ENCODE data around the gene PSMG2. TPM values are rescaled to one million over a fixed set of nuclear protein-coding genes. Genes with fewer than 3 reads are reported as not detected.
A peak's percentile ranks its signal among the peaks of the same experiment; 100 is the strongest.

PSMG2 gene
- total and polyA plus RNA-seq, 10 of the 15 experiments (the other 5 are each of a cell fraction or from before 2014, with no cell fraction given) = 88.5 to 268 (median 116) TPM

DNA sequence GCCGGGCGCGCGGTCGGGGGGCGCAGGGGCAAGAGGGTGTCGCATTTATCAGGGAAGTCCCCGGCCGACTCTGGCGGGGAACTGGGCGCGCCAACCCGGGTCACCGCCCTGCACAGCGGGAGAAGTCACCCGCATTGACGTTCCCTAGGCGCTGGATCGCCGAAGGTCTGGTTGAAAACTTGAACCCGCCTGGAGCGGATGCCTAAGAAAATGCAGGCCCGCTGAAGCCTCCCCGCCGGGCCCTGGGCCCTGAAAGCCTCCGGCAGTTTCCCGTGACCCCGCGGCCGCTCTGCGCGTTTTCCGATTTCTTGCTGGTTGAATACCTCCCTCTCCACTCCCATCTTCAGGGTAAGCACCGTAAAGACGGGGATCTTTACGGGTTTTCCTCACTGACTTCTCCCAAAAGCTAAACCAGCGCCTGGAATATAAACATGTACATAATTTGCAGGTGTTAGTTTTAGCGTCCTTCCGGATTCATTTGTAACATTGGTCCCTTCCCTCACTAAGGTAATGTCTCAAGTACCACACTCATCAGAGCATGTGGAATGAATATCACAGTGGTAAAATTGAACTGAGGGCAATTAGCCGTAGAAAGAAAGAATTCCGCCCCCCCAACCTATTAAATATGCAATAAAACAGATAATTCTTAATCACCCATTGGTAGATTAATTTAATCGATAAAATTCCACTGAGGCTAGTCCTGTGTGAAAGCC, 44.3 kb upstream of the PSMG2 start (continued):
- TF ChIP-seq ZNF592 (IDR thresholded peaks at IDR 0.05) = no peak
- no peak for TF ChIP-seq RELA (IDR thresholded peaks at IDR 0.05; ENCODE audit: borderline replicate concordance, partially characterized antibody)
- TF ChIP-seq SPI1 (IDR thresholded peaks at IDR 0.05; ENCODE audit: borderline replicate concordance, insufficient read depth, low read depth, low read length) = no peak

- Histone ChIP-seq H3K36me3 (ENCODE audit: control insufficient read depth in 2 of 2, insufficient read depth in 2 of 2, low read length in 1 of 2) (no peaks in the 10 kb centered on the region), H2AFZ (ENCODE audit: control insufficient read depth, low read depth, low read length) (no peak overlapping the region), H3K4me2 (ENCODE audit: control insufficient read depth, insufficient read depth) (no peak overlapping the region), H3K9ac (ENCODE audit: control insufficient read depth, insufficient read depth, low read length) (no peak overlapping the region), H3K4me1 (ENCODE audit: control insufficient read depth, insufficient read depth, low read length) (no peaks in the 10 kb centered on the region), H4K20me1 (ENCODE audit: control insufficient read depth, insufficient read depth) (no peaks in the 10 kb centered on the region), H3K79me2 (ENCODE audit: control insufficient read depth, insufficient read depth, low read length) (no peaks in the 10 kb centered on the region), H3K9me3 (replicated peaks; ENCODE audit: control insufficient read depth, insufficient read depth, low read length) (no peaks in the 10 kb centered on the region), H3K27me3 (replicated peaks in 1 of 2; ENCODE audit: control insufficient read depth in 2 of 2, insufficient read depth in 2 of 2, low read length in 1 of 2) (peaks cover 0 to 2% of the 10 kb centered on the region in 2 experiments; a peak in 2 of 4 replicates), H3K27ac (ENCODE audit: control insufficient read depth, insufficient read depth) (no peak overlapping the region), H3K4me3 (no peak overlapping the region)
- ChIA-PET POLR2A (interaction anchor here (0.7 kb wide), 1 partner anchor 265 kb away, joined by 3 read pairs; no protein-coding TSS in a partner anchor), SMC1A (ENCODE audit: uncharacterized antibody, unreplicated experiment) (interaction anchor here (0.7 to 1.3 kb wide), 3 partner anchors 181 to 267 kb away, joined by 3 read pairs; no protein-coding TSS in a partner anchor), RAD21 (ENCODE audit: unreplicated experiment) (interaction anchor here (1.4 kb wide), 1 partner anchor 268 kb away, joined by 3 read pairs; no protein-coding TSS in a partner anchor), CTCF (interaction anchor here (0.7 to 9.6 kb wide), 5 partner anchors 20 to 275 kb away, joined by 3 to 71 read pairs (median 4); no protein-coding TSS in a partner anchor)
- 79% methylated on average over 9 of the region's 9 CpGs for WGBS (ENCODE audit: insufficient coverage, insufficient replicate concordance, low lambda C conversion rate, missing lambda C conversion rate)
- FAIRE-seq (peak; percentile 84), DNase-seq (ENCODE audit: low read depth, low spot score) (no peak), ATAC-seq (peak; percentile 59)
- intact Hi-C loops (cut with micrococcal nuclease; ENCODE audit: unreplicated experiment) (loop anchor here (1.0 to 5.0 kb wide), 2 partner anchors 118 to 269 kb away; no protein-coding TSS in a partner anchor), in situ Hi-C loops (cut with MboI) (loop anchor here (5.0 kb wide), 1 partner anchor 268 kb away; no protein-coding TSS in a partner anchor)
- no TSS peak for BruUV-seq (replicated peaks)
- peak; percentile 17; the same call in 1 of the 2 replicates for TF ChIP-seq ZNF384 (IDR thresholded peaks at IDR 0.05; ENCODE audit: borderline replicate concordance, low read depth, low read length)
- TF ChIP-seq ZNF622 (IDR thresholded peaks at IDR 0.05) = no peak
- no peak for TF ChIP-seq RCOR1 (conservative IDR thresholded peaks at IDR 0.05; ENCODE audit: low read depth, low read length)
- TF ChIP-seq FOS (IDR thresholded peaks at IDR 0.05; ENCODE audit: borderline replicate concordance, extremely low read depth, insufficient read length) = no peak
- TF ChIP-seq, protein P1, sequence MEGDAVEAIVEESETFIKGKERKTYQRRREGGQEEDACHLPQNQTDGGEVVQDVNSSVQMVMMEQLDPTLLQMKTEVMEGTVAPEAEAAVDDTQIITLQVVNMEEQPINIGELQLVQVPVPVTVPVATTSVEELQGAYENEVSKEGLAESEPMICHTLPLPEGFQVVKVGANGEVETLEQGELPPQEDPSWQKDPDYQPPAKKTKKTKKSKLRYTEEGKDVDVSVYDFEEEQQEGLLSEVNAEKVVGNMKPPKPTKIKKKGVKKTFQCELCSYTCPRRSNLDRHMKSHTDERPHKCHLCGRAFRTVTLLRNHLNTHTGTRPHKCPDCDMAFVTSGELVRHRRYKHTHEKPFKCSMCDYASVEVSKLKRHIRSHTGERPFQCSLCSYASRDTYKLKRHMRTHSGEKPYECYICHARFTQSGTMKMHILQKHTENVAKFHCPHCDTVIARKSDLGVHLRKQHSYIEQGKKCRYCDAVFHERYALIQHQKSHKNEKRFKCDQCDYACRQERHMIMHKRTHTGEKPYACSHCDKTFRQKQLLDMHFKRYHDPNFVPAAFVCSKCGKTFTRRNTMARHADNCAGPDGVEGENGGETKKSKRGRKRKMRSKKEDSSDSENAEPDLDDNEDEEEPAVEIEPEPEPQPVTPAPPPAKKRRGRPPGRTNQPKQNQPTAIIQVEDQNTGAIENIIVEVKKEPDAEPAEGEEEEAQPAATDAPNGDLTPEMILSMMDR (IDR thresholded peaks at IDR 0.05 in 2 of 3, conservative IDR thresholded peaks at IDR 0.05 in 1 of 3; ENCODE audit: control insufficient read depth in 2 of 3, extremely low read depth in 1 of 3, insufficient read depth in 1 of 3, low read depth in 3 of 3, low read length in 3 of 3) = peak; percentile 80 to 86 (median 81)
- no peak for TF ChIP-seq POU2F2 (IDR thresholded peaks at IDR 0.05; ENCODE audit: borderline replicate concordance, low read depth, low read length)
- no peak for TF ChIP-seq ESRRA (IDR thresholded peaks at IDR 0.05; ENCODE audit: low read length)
- TF ChIP-seq, protein P2, sequence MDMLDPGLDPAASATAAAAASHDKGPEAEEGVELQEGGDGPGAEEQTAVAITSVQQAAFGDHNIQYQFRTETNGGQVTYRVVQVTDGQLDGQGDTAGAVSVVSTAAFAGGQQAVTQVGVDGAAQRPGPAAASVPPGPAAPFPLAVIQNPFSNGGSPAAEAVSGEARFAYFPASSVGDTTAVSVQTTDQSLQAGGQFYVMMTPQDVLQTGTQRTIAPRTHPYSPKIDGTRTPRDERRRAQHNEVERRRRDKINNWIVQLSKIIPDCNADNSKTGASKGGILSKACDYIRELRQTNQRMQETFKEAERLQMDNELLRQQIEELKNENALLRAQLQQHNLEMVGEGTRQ (IDR thresholded peaks at IDR 0.05; ENCODE audit: borderline replicate concordance, low read depth, low read length) = no peak
- TF ChIP-seq MXI1 (IDR thresholded peaks at IDR 0.05; ENCODE audit: low read depth, low read length) = no peak
Observed at GRCh38 chr18:12659904-12660605, 42.8 kb upstream of the PSMG2 start.
